Measurements from ENCODE around the gene BAIAP2.
A peak's percentile ranks its signal among the peaks of the same experiment; 100 is the strongest.

BAIAP2 gene

GRCh38 chr17:81036197-81036941 lies 1.4 kb downstream of the BAIAP2 start:
- DNase-seq (ENCODE audit: low spot score in 2 of 2) = no peak
- H3K4me1 Mint-ChIP-seq = peaks cover 28% of the 10 kb centered on the region
- peaks cover 6% of the 10 kb centered on the region for H3K36me3 Mint-ChIP-seq
- no peaks in the 10 kb centered on the region for H3K9me3 Mint-ChIP-seq
- ATAC-seq = no peak
- H3K27ac Mint-ChIP-seq = peak overlapping the region; percentile 45
- peak overlapping the region; percentile 69 for H3K4me3 Mint-ChIP-seq

GRCh38 chr17:81037026-81037797 lies 2.3 kb downstream of the BAIAP2 start:
- H3K36me3 Mint-ChIP-seq = peaks cover 6% of the 10 kb centered on the region
- no peak for DNase-seq (ENCODE audit: low spot score in 2 of 2)

GRCh38 chr17:81037798-81038733 lies 3.1 kb downstream of the BAIAP2 start:
- Mint-ChIP-seq H3K4me3 (no peak overlapping the region), H3K27ac (no peak overlapping the region), H3K36me3 (peaks cover 6% of the 10 kb centered on the region), H3K9me3 (no peaks in the 10 kb centered on the region), H3K4me1 (peaks cover 26% of the 10 kb centered on the region)
- no peak for ATAC-seq
- DNase-seq (ENCODE audit: low spot score in 2 of 2) = no peak

More at GRCh38 chr17:81037026-81037797, 2.3 kb downstream of the BAIAP2 start:
- peaks cover 28% of the 10 kb centered on the region for H3K4me1 Mint-ChIP-seq
- no peak overlapping the region for H3K4me3 Mint-ChIP-seq
- H3K27ac Mint-ChIP-seq = no peak overlapping the region
- ATAC-seq = no peak
- H3K9me3 Mint-ChIP-seq = no peaks in the 10 kb centered on the region

- no peak for DNase-seq (ENCODE audit: low spot score in 2 of 2)
- Mint-ChIP-seq H3K36me3 (peaks cover 6% of the 10 kb centered on the region), H3K9me3 (no peaks in the 10 kb centered on the region), H3K4me3 (no peak overlapping the region), H3K27ac (no peak overlapping the region), H3K4me1 (peaks cover 16% of the 10 kb centered on the region)
- no peak for ATAC-seq
Observed at GRCh38 chr17:81039096-81039495, 4.1 kb downstream of the BAIAP2 start.

GRCh38 chr17:81039854-81040758 lies 5.2 kb downstream of the BAIAP2 start:
- DNase-seq (ENCODE audit: low spot score in 2 of 2) (no peak), ATAC-seq (no peak)
- Mint-ChIP-seq H3K9me3 (no peaks in the 10 kb centered on the region), H3K4me3 (no peak overlapping the region), H3K4me1 (peaks cover 13% of the 10 kb centered on the region), H3K36me3 (peaks cover 2% of the 10 kb centered on the region), H3K27ac (no peak overlapping the region)

- H3K4me1 Mint-ChIP-seq = peaks cover 9% of the 10 kb centered on the region
- no peak for DNase-seq (ENCODE audit: low spot score in 2 of 2)
- H3K36me3 Mint-ChIP-seq = no peaks in the 10 kb centered on the region
- H3K9me3 Mint-ChIP-seq = no peaks in the 10 kb centered on the region
- H3K4me3 Mint-ChIP-seq = no peak overlapping the region
- ATAC-seq = peak; percentile 52
- H3K27ac Mint-ChIP-seq = no peak overlapping the region
Observed at GRCh38 chr17:81040791-81041337, 5.9 kb downstream of the BAIAP2 start.

- no peaks in the 10 kb centered on the region for H3K36me3 Mint-ChIP-seq
- DNase-seq (ENCODE audit: low spot score in 2 of 2) = no peak
- no peak overlapping the region for H3K4me3 Mint-ChIP-seq
- no peaks in the 10 kb centered on the region for H3K9me3 Mint-ChIP-seq
- ATAC-seq = no peak
- H3K4me1 Mint-ChIP-seq = no peaks in the 10 kb centered on the region
- no peak overlapping the region for H3K27ac Mint-ChIP-seq
Observed at GRCh38 chr17:81042606-81043005, 7.7 kb downstream of the BAIAP2 start.

GRCh38 chr17:81043319-81043724 lies 8.4 kb downstream of the BAIAP2 start:
- no peak overlapping the region for H3K27ac Mint-ChIP-seq
- no peaks in the 10 kb centered on the region for H3K36me3 Mint-ChIP-seq
- H3K4me1 Mint-ChIP-seq = no peaks in the 10 kb centered on the region
- H3K9me3 Mint-ChIP-seq = no peaks in the 10 kb centered on the region
- H3K4me3 Mint-ChIP-seq = no peak overlapping the region
- DNase-seq (ENCODE audit: low spot score in 2 of 2) (no peak), ATAC-seq (no peak)

- no peak for ATAC-seq
- H3K36me3 Mint-ChIP-seq = no peaks in the 10 kb centered on the region
- no peak for DNase-seq (ENCODE audit: low spot score in 2 of 2)
- H3K27ac Mint-ChIP-seq = no peak overlapping the region
- H3K4me1 Mint-ChIP-seq = peaks cover 4% of the 10 kb centered on the region
- H3K9me3 Mint-ChIP-seq = no peaks in the 10 kb centered on the region
- no peak overlapping the region for H3K4me3 Mint-ChIP-seq
Observed at GRCh38 chr17:81043725-81044427, 8.9 kb downstream of the BAIAP2 start.

GRCh38 chr17:81044428-81044763 lies 9.4 kb downstream of the BAIAP2 start:
- ATAC-seq = no peak
- Mint-ChIP-seq H3K27ac (no peak overlapping the region), H3K9me3 (no peaks in the 10 kb centered on the region)

GRCh38 chr17:81044764-81045589 lies 10.0 kb downstream of the BAIAP2 start:
- H3K4me1 Mint-ChIP-seq = peaks cover 13% of the 10 kb centered on the region
- H3K27ac Mint-ChIP-seq = no peak overlapping the region
- DNase-seq (ENCODE audit: low spot score in 2 of 2) = no peak

More at GRCh38 chr17:81044428-81044763, 9.4 kb downstream of the BAIAP2 start:
- H3K4me3 Mint-ChIP-seq = no peak overlapping the region
- no peak for DNase-seq (ENCODE audit: low spot score in 2 of 2)
- peaks cover 9% of the 10 kb centered on the region for H3K4me1 Mint-ChIP-seq
- H3K36me3 Mint-ChIP-seq = no peaks in the 10 kb centered on the region

GRCh38 chr17:81045590-81046095 lies 10.7 kb downstream of the BAIAP2 start:
- Mint-ChIP-seq H3K9me3 (no peaks in the 10 kb centered on the region), H3K4me1 (peaks cover 13% of the 10 kb centered on the region), H3K27ac (no peak overlapping the region), H3K4me3 (no peak overlapping the region), H3K36me3 (no peaks in the 10 kb centered on the region)
- ATAC-seq (no peak), DNase-seq (ENCODE audit: low spot score in 2 of 2) (no peak)

More at GRCh38 chr17:81044764-81045589, 10.0 kb downstream of the BAIAP2 start:
- Mint-ChIP-seq H3K36me3 (no peaks in the 10 kb centered on the region), H3K4me3 (no peak overlapping the region), H3K9me3 (no peaks in the 10 kb centered on the region)
- no peak for ATAC-seq

Measured in stimulated activated effector memory CD8-positive, alpha-beta T cell treated with anti-CD3 and anti-CD28 coated beads, Interleukin-12 subunit alpha, Interleukin-12 subunit beta, amount 100 ng/mL, for 72 hours (primary cell).